Mesothelial cell of epicardium (in vitro differentiated cells): Measurements from ENCODE around the gene SEPTIN2. TPM values are rescaled to one million over a fixed set of nuclear protein-coding genes. Genes with fewer than 3 reads are reported as not detected.

Experiments used
- DNase-seq, 2 experiments: peaks; one replicate each; pipeline ENCODE4 v3.0.0; 2021; ENCODE audit warnings: low spot score in 2 of 2; ENCODE audit not compliant: unreplicated experiment in 2 of 2
- H3K27ac Mint-ChIP-seq: 2 replicates; pipeline ENCODE4 v1.8.0; 2021; ENCODE audit warnings: mixed read lengths
- H3K27me3 Mint-ChIP-seq: 2 replicates; pipeline ENCODE4 v1.8.0; 2021; ENCODE audit warnings: low read depth, mixed read lengths
- H3K36me3 Mint-ChIP-seq: 2 replicates; pipeline ENCODE4 v1.8.0; 2021; ENCODE audit warnings: mixed read lengths
- H3K4me1 Mint-ChIP-seq: 2 replicates; pipeline ENCODE4 v1.8.0; 2021; ENCODE audit warnings: mixed read lengths
- H3K4me3 Mint-ChIP-seq: 2 replicates; pipeline ENCODE4 v1.8.0; 2021; ENCODE audit warnings: mild to moderate bottlenecking, moderate library complexity, mixed read lengths
- H3K9me3 Mint-ChIP-seq: 2 replicates; pipeline ENCODE4 v1.8.0; 2021; ENCODE audit warnings: mixed read lengths
- total RNA-seq: library from RNA; stranded (reverse); gene quantifications from 3 replicates; pipeline ENCODE4 v1.2.1, GENCODE V29; 2021
- TF ChIP-seq, protein P1 (sequence below): fragments of 200-600 bp; sonication (generic); IDR thresholded peaks from one replicate; pipeline ENCODE4 v1.5.0; 2021; ENCODE audit warnings: antibody characterized with exemption; ENCODE audit not compliant: unreplicated experiment

The SEPTIN2 gene
- total RNA-seq, 1 donor from 2014 or later: 522 TPM

- TF ChIP-seq, protein P1, sequence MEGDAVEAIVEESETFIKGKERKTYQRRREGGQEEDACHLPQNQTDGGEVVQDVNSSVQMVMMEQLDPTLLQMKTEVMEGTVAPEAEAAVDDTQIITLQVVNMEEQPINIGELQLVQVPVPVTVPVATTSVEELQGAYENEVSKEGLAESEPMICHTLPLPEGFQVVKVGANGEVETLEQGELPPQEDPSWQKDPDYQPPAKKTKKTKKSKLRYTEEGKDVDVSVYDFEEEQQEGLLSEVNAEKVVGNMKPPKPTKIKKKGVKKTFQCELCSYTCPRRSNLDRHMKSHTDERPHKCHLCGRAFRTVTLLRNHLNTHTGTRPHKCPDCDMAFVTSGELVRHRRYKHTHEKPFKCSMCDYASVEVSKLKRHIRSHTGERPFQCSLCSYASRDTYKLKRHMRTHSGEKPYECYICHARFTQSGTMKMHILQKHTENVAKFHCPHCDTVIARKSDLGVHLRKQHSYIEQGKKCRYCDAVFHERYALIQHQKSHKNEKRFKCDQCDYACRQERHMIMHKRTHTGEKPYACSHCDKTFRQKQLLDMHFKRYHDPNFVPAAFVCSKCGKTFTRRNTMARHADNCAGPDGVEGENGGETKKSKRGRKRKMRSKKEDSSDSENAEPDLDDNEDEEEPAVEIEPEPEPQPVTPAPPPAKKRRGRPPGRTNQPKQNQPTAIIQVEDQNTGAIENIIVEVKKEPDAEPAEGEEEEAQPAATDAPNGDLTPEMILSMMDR: no peak
- H3K27me3 Mint-ChIP-seq: no peaks in the 10 kb centered on the region
- H3K27ac Mint-ChIP-seq: peak overlapping the region; percentile 52
- H3K9me3 Mint-ChIP-seq: no peaks in the 10 kb centered on the region
- peaks cover 2% of the 10 kb centered on the region for H3K36me3 Mint-ChIP-seq
- no peak for DNase-seq
- peaks cover 21% of the 10 kb centered on the region for H3K4me1 Mint-ChIP-seq
- no peak overlapping the region for H3K4me3 Mint-ChIP-seq
Measured at GRCh38 chr2:241282555-241282954, 33.2 kb upstream of the SEPTIN2 start.

DNA sequence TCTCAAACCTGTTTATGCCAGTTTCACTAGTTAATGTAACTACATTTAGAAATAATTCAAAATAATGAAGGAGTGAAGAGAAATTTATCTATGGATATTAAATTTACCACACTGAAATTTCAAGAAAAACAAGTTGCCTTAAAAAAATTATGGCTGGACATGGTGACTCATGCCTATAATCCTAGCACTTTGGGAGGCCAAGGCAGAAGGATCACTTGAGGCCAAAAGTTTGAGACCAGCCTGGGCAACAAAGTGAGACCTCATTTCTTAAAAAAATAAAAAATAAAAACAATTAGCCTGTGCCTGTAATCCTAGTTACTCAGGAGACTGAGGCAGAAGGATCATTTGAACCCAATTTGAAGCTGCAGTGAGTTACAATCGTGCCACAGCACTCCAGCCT, 30.1 kb upstream of the SEPTIN2 start:
- Mint-ChIP-seq H3K4me3 (no peak overlapping the region), H3K36me3 (peaks cover 2% of the 10 kb centered on the region), H3K27ac (no peak overlapping the region), H3K4me1 (peaks cover 15% of the 10 kb centered on the region), H3K27me3 (no peaks in the 10 kb centered on the region), H3K9me3 (no peaks in the 10 kb centered on the region)
- DNase-seq: no peak
- TF ChIP-seq, protein P1: no peak

DNA sequence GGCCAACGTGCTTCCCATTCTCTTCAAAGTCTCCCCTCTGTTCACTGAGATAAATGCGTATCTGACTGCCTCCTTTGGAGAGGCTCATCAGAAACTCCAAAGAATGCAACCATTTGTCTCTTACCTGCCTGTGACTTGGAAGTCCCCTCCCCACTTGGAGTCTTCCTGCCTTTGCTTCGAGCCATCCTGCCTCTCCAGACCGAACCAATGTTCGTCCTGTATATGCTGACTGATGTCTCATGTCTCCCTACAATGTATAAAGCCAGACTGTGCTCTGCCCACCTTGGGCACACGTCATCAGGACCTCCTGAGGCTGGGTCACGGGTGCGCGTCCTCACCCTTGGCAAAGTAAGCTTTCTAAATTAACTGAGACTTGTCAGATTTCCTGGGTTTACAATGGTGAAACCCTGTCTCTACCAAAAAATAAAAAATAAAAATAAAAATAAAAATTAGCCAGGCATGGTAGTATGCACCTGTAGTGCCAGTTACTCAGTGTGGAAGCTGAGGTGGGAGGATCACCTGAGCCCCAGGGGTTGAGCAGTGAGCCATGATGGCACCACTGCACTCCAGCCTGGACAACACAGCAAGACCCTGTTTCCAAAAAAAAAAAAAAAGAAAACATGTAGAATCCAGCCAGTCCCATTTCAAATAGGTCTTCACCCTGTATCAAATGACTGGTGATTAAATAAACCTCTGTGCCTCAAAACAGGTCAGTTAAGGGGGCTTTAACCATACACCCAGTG, 29.2 kb upstream of the SEPTIN2 start:
- peaks cover 15% of the 10 kb centered on the region for H3K4me1 Mint-ChIP-seq
- H3K36me3 Mint-ChIP-seq: peaks cover 2% of the 10 kb centered on the region
- TF ChIP-seq, protein P1: no peak
- no peak overlapping the region for H3K27ac Mint-ChIP-seq
- no peaks in the 10 kb centered on the region for H3K27me3 Mint-ChIP-seq
- no peak overlapping the region for H3K4me3 Mint-ChIP-seq
- DNase-seq: no peak
- H3K9me3 Mint-ChIP-seq: no peaks in the 10 kb centered on the region

- TF ChIP-seq, protein P1: no peak
- DNase-seq: no peak
- Mint-ChIP-seq H3K36me3 (peaks cover 2% of the 10 kb centered on the region), H3K4me3 (no peak overlapping the region), H3K27me3 (no peaks in the 10 kb centered on the region), H3K4me1 (peaks cover 2% of the 10 kb centered on the region), H3K9me3 (no peaks in the 10 kb centered on the region), H3K27ac (no peak overlapping the region)
Measured at GRCh38 chr2:241288324-241288888, 27.3 kb upstream of the SEPTIN2 start.

- DNase-seq: no peak
- Mint-ChIP-seq H3K27ac (no peak overlapping the region), H3K36me3 (peaks cover 2% of the 10 kb centered on the region), H3K9me3 (no peaks in the 10 kb centered on the region), H3K4me1 (no peaks in the 10 kb centered on the region), H3K27me3 (no peaks in the 10 kb centered on the region), H3K4me3 (no peak overlapping the region)
- TF ChIP-seq, protein P1: no peak
Measured at GRCh38 chr2:241289053-241289452, 26.7 kb upstream of the SEPTIN2 start.
